GM21381 (cell line): ENCODE results near the gene VAMP2.

ENCODE experiments used
- ATAC-seq: cut with Tn5 transposase; IDR thresholded peaks from one replicate; pipeline ENCODE4 v1.9.1; 2021; ENCODE audit warnings: mild to moderate bottlenecking, moderate library complexity; ENCODE audit not compliant: unreplicated experiment

The VAMP2 gene

DNA sequence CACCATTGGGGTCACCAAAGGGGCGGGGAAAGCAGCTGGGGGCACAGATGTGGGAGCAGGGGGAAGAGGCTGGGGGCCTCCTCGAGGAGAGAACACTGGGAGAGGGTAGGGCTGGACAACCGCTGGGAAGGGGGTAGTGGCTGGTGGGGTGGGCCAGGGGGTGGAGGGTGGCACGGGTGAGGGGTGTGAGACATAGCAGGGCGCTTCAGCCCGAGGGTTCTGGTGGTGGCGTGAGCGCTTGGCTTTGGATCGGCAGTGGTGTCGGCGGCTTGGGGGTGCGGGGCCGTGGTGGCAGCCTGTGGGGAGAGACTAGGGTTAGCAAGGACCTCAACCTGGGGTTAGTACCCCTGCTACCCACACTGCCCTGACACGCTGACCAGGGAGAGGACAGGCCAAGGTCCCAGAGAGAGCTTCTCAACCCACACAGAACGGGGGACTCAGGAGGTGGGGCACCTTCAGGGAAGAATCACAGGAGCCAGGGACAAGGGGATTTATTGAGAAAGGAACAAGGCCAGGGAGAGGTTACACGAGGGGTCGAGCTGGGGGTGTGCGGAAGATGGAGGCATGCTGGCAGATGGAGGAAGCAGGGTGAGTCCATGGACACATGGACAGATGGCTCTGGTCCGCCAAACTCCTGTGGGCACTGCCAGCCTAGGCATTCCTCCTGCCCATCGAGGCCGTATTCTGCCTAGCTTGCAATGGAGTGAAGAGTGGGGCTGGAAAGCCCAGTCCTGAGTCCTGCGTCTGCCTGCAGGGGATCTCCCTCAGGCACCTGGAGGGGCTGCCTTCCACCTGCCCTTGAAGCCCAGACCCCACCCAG, 19.0 kb downstream of the VAMP2 start:
- no peak for ATAC-seq

DNA sequence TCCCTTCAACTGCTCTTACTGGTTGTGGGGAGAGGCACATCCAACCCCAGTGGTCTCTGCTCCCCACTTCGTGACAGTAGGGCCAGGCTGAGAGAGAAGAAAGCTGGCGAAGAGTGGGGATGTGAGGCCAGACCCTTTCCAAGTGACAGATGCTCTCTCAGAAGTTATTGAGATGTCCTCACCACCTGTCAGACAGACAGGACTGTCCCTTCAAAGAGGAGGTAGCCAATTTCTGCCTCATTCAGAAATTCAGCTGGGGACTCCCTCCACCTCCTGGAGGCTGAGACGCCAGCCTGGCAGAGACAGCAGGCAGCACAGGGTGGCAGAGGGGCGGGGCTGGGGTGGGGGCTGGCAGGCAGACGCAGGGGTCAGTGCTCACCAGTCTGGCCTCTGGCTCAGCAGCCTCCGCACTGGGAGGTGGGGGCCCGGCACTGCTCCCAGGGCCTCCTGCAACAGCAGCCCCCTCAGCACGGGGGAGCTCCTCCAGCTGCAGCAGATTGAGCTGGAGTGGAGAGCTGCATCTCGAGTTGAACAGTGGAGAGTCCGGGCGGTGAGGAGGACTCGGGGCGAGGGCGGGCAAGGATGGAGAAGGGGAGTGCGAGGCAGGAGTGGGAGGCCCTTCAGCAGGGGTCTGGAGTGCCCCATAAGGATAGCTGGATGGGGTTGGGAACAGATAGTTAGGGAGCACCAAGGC, 19.7 kb downstream of the VAMP2 start:
- no peak for ATAC-seq

DNA sequence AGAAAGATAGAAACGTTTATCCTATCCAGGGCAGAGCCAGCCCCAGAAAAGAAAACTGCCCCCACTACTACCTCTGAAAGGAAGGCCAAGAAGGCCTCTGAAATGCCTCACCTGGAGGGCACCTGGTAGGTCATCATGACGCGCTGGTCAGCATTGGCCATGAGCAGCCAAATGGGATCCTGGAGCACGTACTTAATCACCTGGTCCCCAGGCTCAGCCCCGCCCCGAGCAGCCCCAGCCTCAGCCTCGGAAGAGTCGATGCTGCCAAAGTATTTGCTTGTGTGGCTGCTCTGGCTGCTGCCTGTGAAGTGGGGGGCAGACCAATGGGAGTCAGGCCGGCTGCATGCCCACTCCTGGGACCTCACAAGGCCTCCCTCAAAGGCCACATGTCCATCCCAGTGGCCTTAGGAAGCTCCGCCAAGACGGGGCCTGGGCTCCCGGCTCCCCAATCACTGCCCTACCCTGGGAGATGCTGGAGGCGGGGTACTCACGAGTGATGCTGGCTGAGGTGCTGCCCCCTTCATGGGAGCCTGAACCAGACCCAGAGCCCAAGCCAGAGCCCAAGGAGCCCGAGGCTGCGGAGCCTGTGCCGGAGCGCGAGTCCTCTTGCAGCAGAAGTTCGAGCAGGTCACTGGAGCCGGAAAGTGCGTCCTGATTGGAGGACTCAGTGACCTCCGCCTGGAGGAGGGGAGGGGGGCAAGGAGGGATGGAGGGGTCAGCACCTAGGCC, 20.4 kb downstream of the VAMP2 start:
- no peak for ATAC-seq

DNA sequence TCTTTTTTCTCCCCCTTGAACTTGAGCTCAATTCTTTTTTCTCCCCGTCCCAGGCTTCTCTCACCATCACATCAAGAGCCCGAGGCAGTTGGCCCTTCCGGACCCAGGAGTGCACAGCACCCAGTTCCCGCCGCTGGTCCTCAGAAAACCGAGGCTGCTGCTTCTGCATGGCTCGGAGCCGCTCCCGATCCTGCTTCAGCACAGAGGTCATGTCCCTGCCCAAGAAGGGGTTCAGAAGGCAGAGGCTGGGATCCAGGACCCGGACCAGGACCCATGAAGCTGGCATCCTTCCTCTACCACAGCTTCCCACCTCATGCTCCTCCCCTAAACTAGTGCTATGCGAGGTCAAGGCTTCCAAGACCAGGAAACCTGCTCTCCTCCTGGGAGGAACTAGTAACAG, 21.0 kb downstream of the VAMP2 start:
- ATAC-seq, result no peak

GRCh38 chr17:8141045-8141444, 21.7 kb downstream of the VAMP2 start:
- no peak for ATAC-seq

DNA sequence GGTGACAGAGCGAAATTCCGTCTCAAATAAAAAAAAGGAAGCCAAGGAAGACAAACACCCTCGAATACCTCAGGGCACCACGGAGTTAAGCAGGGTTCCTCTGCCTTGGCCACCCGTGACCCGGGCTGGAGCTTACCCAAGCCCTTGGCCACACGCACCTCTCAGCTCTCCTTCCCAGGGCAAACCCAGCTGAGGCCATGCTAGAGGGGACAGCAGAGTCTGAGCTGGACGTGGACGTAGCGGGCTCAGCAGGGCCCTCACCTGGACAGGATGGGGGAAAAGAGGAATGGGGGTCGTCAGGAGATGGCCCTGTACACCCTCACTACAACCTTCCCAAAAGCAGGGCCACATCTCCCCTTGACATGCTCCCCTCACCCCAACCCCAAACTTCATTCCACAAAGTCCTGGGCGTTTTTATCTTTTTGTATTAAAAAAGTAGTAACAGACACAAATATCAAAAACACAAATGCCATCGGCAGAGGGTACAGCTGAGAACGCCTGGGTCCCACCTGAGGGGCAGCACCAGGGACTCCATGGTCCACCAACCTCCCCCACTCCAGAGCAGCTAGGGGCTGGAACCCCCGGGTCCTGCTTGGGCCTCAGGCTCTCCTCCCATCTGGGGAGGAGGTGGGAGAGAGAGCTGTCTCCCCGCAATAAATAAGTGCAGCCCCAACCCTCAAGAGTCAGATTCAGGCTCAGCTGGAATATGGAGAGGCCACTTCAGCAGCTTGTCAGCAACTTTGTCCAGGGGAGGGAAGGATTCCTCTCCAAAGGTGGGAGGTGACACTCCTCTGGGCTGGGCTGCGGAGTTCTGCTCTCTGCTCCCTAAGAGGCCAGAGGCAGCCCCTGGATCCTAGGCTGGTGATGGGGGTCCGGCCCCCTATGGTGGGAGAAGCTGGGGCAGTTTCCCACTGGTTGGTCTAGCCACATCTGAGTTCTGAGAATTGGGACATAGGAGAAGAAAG, 22.4 kb downstream of the VAMP2 start:
- ATAC-seq, result no peak

GRCh38 chr17:8138672-8139371, 23.9 kb downstream of the VAMP2 start:
- ATAC-seq, result peak; percentile 77

GRCh38 chr17:8138374-8138671, 24.4 kb downstream of the VAMP2 start:
- ATAC-seq, result no peak

- no peak for ATAC-seq
Measured at GRCh38 chr17:8137645-8138373, 24.9 kb downstream of the VAMP2 start.

DNA sequence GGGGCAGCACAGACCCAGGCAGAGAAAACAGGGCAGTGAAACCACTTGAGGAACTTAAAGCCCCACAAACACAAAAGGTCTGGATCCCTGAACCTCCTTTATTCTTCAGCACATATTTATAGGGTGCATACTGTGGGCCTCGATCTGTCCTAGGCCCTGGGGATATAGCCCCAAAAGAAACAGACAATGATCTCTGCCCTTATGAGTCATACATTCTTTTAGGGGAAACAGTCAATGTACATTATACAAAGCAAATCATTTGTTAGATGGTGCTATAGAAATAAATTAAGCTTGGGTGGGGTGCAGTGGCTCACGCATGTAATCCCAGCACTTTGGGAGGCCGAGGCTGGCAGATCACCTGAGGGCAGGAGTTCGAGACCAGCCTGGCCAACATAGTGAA, 28.8 kb downstream of the VAMP2 start:
- no peak for ATAC-seq

DNA sequence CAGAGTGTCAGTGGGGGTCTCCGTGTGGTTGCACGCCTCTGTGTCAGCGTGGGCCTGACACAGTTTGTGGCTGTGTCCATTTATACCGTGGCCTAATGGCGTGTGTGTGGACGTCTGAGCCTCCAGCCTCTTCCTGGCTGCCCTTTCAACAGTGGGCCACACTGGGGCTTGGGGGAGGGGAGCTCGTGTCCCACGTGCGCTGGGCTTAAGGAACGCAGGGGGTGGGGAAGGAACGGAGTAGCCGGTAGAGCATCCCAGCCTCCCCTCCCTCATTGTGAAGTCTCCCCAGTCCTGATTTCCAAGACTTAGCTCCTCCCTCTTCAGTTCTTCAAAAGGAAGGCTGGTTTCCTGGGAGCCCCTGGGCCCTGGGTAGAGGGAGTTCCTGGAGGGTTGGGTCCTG, 29.3 kb downstream of the VAMP2 start:
- no peak for ATAC-seq

DNA sequence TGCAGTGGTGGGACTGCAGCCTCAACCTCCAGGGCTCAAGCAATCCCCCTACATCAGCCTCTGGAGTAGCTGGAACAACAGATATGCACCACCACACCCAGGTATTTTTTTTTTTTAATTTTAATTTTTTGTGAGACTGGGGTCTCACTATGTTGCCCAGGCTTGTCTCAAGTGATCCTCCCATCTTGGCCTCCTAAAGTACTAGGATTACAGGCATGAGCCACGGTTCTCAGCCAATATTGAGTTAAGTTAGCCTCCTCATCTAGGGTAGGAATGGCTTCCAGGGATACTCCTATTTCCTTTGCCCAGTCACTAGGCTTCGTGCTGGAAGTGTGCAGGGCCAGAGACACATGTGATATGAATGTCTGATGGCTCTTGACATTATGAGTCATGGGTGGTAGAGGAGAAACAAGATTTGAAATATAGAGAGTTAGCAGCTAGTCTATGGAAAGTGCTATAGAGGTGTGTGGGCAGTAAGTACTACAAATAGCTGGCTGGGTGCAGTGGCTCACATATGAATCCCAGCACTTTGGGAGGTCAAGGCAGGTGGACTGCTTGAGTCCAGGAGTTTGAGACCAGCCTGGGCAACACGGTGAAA, 30.8 kb downstream of the VAMP2 start:
- ATAC-seq, result no peak

GRCh38 chr17:8128125-8128784, 34.5 kb downstream of the VAMP2 start:
- ATAC-seq, result no peak

GRCh38 chr17:8126491-8127066, 36.2 kb downstream of the VAMP2 start:
- ATAC-seq, result peak; percentile 29

GRCh38 chr17:8125947-8126490, 36.7 kb downstream of the VAMP2 start:
- no peak for ATAC-seq

DNA sequence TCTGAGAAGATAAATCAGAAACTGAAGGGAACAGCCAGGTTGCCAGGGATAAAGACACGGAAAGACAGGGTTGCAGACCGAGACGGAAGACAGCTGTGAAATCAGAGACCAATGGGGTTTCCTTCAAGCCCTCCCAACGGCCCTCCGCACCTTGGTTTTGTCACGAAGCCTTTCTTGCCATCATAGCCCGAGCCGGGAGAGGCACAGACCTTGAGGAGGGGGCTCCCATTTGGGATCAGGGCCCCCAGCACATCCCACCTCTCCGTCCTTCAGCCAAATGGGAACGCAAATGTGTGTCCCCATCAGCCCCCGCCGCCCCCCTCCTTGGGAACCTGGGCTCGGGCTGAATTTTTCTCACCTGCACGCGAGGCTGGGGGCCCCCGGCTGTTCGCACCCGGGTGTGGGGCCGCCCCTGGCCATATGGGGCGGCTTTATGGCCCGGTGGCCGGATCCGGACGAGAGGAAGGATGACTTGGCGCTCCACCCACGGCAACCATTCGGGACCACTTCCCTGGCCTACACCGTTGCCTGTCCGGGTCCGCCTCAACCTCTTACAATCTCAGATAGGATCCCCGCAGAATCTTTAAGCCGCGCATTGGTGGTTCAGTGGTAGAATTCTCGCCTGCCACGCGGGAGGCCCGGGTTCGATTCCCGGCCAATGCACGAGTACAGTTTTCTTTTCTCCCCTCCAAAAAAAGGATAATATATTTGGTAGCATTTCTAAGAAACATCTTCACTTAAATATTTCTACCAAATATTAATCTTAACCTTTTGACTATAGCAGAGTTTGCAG, 37.4 kb downstream of the VAMP2 start:
- no peak for ATAC-seq
